ENCODE data around the gene SCIMP.
"Not testable (repeated sequence)": the region's sequence is repeated elsewhere in the genome, so short reads cannot be mapped to it uniquely, and the experiment has no call there.

SCIMP gene

GRCh38 chr17:5234645-5235576, at the start of gene SCIMP:
Gene SCIMP, minus strand, starts transcription at chr17:5234860. Its CDS starts 105 bp downstream, at chr17:5234755.
- DNase-seq (ENCODE audit: low spot score): no peak

GRCh38 chr17:5283571-5284315, 49.1 kb upstream of the SCIMP start:
- peak; percentile 25 for DNase-seq (ENCODE audit: low spot score)

- peak; percentile 19 for DNase-seq (ENCODE audit: low spot score)
These were observed 48.1 kb upstream of the SCIMP start for GRCh38 chr17:5282642-5283217.

- DNase-seq (ENCODE audit: low spot score): peak; percentile 92
These were observed 47.4 kb upstream of the SCIMP start, which contains the start of gene RABEP1 for GRCh38 chr17:5281814-5282641. Gene RABEP1, plus strand, starts transcription at chr17:5282284. Its CDS starts 203 bp downstream, at chr17:5282487.

GRCh38 chr17:5272322-5272721, 37.7 kb upstream of the SCIMP start:
- DNase-seq (ENCODE audit: low spot score): no peak

GRCh38 chr17:5269241-5269960, 34.7 kb upstream of the SCIMP start:
- DNase-seq (ENCODE audit: low spot score): no peak

- DNase-seq (ENCODE audit: low spot score): no peak
These were observed 30.2 kb upstream of the SCIMP start for GRCh38 chr17:5264893-5265292.

- no peak for DNase-seq (ENCODE audit: low spot score)
These were observed 28.8 kb upstream of the SCIMP start for GRCh38 chr17:5263441-5263840.

GRCh38 chr17:5262416-5262991, 27.8 kb upstream of the SCIMP start:
- DNase-seq (ENCODE audit: low spot score): no peak

GRCh38 chr17:5260542-5260941, 25.9 kb upstream of the SCIMP start:
- DNase-seq (ENCODE audit: low spot score): no peak

- no peak for DNase-seq (ENCODE audit: low spot score)
These were observed 22.5 kb upstream of the SCIMP start for GRCh38 chr17:5257124-5257523.

GRCh38 chr17:5254903-5255521, 20.4 kb upstream of the SCIMP start:
- DNase-seq (ENCODE audit: low spot score): no peak

GRCh38 chr17:5254414-5254813, 19.8 kb upstream of the SCIMP start:
- no peak for DNase-seq (ENCODE audit: low spot score)

GRCh38 chr17:5249615-5250014, 15.0 kb upstream of the SCIMP start:
- peak; percentile 70 for DNase-seq (ENCODE audit: low spot score)

GRCh38 chr17:5248821-5249479, 14.3 kb upstream of the SCIMP start:
- no peak for DNase-seq (ENCODE audit: low spot score)

GRCh38 chr17:5247621-5248020, 13.0 kb upstream of the SCIMP start:
- DNase-seq (ENCODE audit: low spot score): no peak

GRCh38 chr17:5241861-5242671, 7.4 kb upstream of the SCIMP start:
- DNase-seq (ENCODE audit: low spot score): no peak

GRCh38 chr17:5239769-5240168, 5.1 kb upstream of the SCIMP start:
- DNase-seq (ENCODE audit: low spot score): not testable (repeated sequence)

GRCh38 chr17:5238333-5238732, 3.7 kb upstream of the SCIMP start:
- DNase-seq (ENCODE audit: low spot score): no peak

All from hematopoietic multipotent progenitor cell treated with erythropoietin and hydrocortisone succinate and interleukin-3 and kit ligand, for 17 days (in vitro differentiated cells).